ENCODE measurements around the gene PDE4D.

DNA sequence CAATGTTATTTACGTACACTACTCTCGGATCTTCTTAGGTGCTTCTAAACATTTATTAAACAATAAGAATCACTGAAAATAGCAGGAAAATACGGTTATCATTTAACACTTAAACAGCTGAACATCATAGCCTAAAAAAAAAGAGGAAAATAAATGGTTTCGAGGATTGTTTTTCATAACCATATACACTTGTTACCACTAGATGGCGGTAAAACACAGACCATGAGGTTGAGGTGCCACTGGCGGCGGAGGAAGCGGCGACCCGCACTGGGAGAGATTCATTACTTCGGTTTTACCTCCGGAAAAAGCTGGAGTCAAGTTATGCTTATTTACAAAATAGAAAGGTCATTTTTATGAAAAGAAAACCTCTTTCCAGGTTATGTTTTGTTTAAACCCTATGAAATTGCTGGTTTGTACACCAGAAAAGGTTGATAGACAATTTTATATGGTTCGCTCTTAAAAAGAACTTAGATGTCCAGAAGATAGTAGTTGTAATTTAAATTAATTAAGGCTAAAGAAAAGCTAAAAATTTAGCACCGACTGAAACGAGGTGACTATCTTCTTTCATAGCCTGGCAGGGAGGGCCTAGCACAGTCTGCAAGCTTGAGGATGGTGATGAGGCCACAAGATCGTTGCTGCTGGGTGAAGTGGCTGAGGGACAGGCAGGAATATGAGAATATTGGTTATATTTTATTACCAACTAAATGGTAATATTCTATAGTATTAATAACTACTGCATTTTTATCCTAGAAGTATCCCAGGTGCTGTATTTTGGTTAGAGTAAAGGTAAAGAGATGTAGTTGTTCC, 704.9 kb downstream of the PDE4D start:
- TF ChIP-seq, protein P1, sequence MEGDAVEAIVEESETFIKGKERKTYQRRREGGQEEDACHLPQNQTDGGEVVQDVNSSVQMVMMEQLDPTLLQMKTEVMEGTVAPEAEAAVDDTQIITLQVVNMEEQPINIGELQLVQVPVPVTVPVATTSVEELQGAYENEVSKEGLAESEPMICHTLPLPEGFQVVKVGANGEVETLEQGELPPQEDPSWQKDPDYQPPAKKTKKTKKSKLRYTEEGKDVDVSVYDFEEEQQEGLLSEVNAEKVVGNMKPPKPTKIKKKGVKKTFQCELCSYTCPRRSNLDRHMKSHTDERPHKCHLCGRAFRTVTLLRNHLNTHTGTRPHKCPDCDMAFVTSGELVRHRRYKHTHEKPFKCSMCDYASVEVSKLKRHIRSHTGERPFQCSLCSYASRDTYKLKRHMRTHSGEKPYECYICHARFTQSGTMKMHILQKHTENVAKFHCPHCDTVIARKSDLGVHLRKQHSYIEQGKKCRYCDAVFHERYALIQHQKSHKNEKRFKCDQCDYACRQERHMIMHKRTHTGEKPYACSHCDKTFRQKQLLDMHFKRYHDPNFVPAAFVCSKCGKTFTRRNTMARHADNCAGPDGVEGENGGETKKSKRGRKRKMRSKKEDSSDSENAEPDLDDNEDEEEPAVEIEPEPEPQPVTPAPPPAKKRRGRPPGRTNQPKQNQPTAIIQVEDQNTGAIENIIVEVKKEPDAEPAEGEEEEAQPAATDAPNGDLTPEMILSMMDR (IDR thresholded peaks at IDR 0.05): peak; percentile 74
- TF ChIP-seq, protein P2, sequence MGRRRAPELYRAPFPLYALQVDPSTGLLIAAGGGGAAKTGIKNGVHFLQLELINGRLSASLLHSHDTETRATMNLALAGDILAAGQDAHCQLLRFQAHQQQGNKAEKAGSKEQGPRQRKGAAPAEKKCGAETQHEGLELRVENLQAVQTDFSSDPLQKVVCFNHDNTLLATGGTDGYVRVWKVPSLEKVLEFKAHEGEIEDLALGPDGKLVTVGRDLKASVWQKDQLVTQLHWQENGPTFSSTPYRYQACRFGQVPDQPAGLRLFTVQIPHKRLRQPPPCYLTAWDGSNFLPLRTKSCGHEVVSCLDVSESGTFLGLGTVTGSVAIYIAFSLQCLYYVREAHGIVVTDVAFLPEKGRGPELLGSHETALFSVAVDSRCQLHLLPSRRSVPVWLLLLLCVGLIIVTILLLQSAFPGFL (CRISPR knock-in tag; IDR thresholded peaks at IDR 0.05; ENCODE audit: borderline replicate concordance): no peak
- TF ChIP-seq, protein P3, sequence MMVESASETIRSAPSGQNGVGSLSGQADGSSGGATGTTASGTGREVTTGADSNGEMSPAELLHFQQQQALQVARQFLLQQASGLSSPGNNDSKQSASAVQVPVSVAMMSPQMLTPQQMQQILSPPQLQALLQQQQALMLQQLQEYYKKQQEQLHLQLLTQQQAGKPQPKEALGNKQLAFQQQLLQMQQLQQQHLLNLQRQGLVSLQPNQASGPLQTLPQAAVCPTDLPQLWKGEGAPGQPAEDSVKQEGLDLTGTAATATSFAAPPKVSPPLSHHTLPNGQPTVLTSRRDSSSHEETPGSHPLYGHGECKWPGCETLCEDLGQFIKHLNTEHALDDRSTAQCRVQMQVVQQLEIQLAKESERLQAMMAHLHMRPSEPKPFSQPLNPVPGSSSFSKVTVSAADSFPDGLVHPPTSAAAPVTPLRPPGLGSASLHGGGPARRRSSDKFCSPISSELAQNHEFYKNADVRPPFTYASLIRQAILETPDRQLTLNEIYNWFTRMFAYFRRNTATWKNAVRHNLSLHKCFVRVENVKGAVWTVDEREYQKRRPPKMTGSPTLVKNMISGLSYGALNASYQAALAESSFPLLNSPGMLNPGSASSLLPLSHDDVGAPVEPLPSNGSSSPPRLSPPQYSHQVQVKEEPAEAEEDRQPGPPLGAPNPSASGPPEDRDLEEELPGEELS (CRISPR knock-in tag; IDR thresholded peaks at IDR 0.05): no peak
- TF ChIP-seq ZNF263 (CRISPR knock-in tag; IDR thresholded peaks at IDR 0.05; ENCODE audit: low read depth): no peak
- no peak for TF ChIP-seq KAT7 (CRISPR knock-in tag; IDR thresholded peaks at IDR 0.05; ENCODE audit: borderline replicate concordance)
- TF ChIP-seq, protein P4, sequence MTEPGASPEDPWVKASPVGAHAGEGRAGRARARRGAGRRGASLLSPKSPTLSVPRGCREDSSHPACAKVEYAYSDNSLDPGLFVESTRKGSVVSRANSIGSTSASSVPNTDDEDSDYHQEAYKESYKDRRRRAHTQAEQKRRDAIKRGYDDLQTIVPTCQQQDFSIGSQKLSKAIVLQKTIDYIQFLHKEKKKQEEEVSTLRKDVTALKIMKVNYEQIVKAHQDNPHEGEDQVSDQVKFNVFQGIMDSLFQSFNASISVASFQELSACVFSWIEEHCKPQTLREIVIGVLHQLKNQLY (CRISPR knock-in tag; IDR thresholded peaks at IDR 0.05): no peak
- TF ChIP-seq, protein P5, sequence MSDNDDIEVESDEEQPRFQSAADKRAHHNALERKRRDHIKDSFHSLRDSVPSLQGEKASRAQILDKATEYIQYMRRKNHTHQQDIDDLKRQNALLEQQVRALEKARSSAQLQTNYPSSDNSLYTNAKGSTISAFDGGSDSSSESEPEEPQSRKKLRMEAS (CRISPR knock-in tag; IDR thresholded peaks at IDR 0.05): no peak
- TF ChIP-seq NR1H2 (CRISPR knock-in tag; IDR thresholded peaks at IDR 0.05): no peak
- TF ChIP-seq, protein P6, sequence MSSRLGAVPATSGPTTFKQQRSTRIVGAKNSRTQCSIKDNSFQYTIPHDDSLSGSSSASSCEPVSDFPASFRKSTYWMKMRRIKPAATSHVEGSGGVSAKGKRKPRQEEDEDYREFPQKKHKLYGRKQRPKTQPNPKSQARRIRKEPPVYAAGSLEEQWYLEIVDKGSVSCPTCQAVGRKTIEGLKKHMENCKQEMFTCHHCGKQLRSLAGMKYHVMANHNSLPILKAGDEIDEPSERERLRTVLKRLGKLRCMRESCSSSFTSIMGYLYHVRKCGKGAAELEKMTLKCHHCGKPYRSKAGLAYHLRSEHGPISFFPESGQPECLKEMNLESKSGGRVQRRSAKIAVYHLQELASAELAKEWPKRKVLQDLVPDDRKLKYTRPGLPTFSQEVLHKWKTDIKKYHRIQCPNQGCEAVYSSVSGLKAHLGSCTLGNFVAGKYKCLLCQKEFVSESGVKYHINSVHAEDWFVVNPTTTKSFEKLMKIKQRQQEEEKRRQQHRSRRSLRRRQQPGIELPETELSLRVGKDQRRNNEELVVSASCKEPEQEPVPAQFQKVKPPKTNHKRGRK (CRISPR knock-in tag; IDR thresholded peaks at IDR 0.05; ENCODE audit: borderline replicate concordance): no peak
- TF ChIP-seq SOX15 (CRISPR knock-in tag; IDR thresholded peaks at IDR 0.05): no peak
- no peak for TF ChIP-seq SMAD3 (CRISPR knock-in tag; IDR thresholded peaks at IDR 0.05; ENCODE audit: borderline replicate concordance)
- TF ChIP-seq ZNF121 (CRISPR knock-in tag; IDR thresholded peaks at IDR 0.05): no peak
- no peak for TF ChIP-seq ESRRA (CRISPR knock-in tag; IDR thresholded peaks at IDR 0.05; ENCODE audit: borderline replicate concordance)
